ENCODE results near the gene GPER1.
"Not testable (repeated sequence)": the region's sequence is repeated elsewhere in the genome, so short reads cannot be mapped to it uniquely, and the experiment has no call there.

GPER1 gene

GRCh38 chr7:1068013-1068412 lies 19.9 kb upstream of the GPER1 start:
- in situ Hi-C loops (cut with MboI; ENCODE audit: low sequenced_read_pairs), result no loop called here

- in situ Hi-C loops (cut with MboI; ENCODE audit: low sequenced_read_pairs), result no loop called here
Measured at GRCh38 chr7:1068619-1069018, 19.3 kb upstream of the GPER1 start.

GRCh38 chr7:1070544-1071011 lies 17.3 kb upstream of the GPER1 start:
- in situ Hi-C loops (cut with MboI; ENCODE audit: low sequenced_read_pairs), result no loop called here

GRCh38 chr7:1071731-1072254 lies 16.1 kb upstream of the GPER1 start:
- in situ Hi-C loops (cut with MboI; ENCODE audit: low sequenced_read_pairs), result no loop called here

- in situ Hi-C loops (cut with MboI; ENCODE audit: low sequenced_read_pairs), result no loop called here
Measured at GRCh38 chr7:1073142-1073977, 14.6 kb upstream of the GPER1 start.

- in situ Hi-C loops (cut with MboI; ENCODE audit: low sequenced_read_pairs), result not testable (repeated sequence)
Measured at GRCh38 chr7:1074018-1074417, 13.9 kb upstream of the GPER1 start.

GRCh38 chr7:1074593-1075431 lies 13.1 kb upstream of the GPER1 start:
- in situ Hi-C loops (cut with MboI; ENCODE audit: low sequenced_read_pairs), result no loop called here

GRCh38 chr7:1076184-1077072 lies 11.5 kb upstream of the GPER1 start:
- in situ Hi-C loops (cut with MboI; ENCODE audit: low sequenced_read_pairs), result no loop called here

- in situ Hi-C loops (cut with MboI; ENCODE audit: low sequenced_read_pairs), result no loop called here
Measured at GRCh38 chr7:1078519-1078918, 9.4 kb upstream of the GPER1 start.

GRCh38 chr7:1078985-1079384 lies 8.9 kb upstream of the GPER1 start:
- in situ Hi-C loops (cut with MboI; ENCODE audit: low sequenced_read_pairs), result no loop called here

- in situ Hi-C loops (cut with MboI; ENCODE audit: low sequenced_read_pairs), result no loop called here
Measured at GRCh38 chr7:1079546-1079945, 8.4 kb upstream of the GPER1 start.

- in situ Hi-C loops (cut with MboI; ENCODE audit: low sequenced_read_pairs), result no loop called here
Measured at GRCh38 chr7:1080252-1080920, 7.5 kb upstream of the GPER1 start.

- in situ Hi-C loops (cut with MboI; ENCODE audit: low sequenced_read_pairs), result no loop called here
Measured at GRCh38 chr7:1080921-1081255, 7.0 kb upstream of the GPER1 start.

- in situ Hi-C loops (cut with MboI; ENCODE audit: low sequenced_read_pairs), result no loop called here
Measured at GRCh38 chr7:1081336-1081735, 6.6 kb upstream of the GPER1 start.

GRCh38 chr7:1081931-1082401 lies 5.9 kb upstream of the GPER1 start:
- in situ Hi-C loops (cut with MboI; ENCODE audit: low sequenced_read_pairs), result no loop called here

GRCh38 chr7:1083729-1084657 lies 3.9 kb upstream of the GPER1 start:
- in situ Hi-C loops (cut with MboI; ENCODE audit: low sequenced_read_pairs), result no loop called here

- in situ Hi-C loops (cut with MboI; ENCODE audit: low sequenced_read_pairs), result no loop called here
Measured at GRCh38 chr7:1085266-1085665, 2.6 kb upstream of the GPER1 start.

- in situ Hi-C loops (cut with MboI; ENCODE audit: low sequenced_read_pairs), result no loop called here
Measured at GRCh38 chr7:1085910-1086421, 1.9 kb upstream of the GPER1 start.
